IMR-90 (cell line): ENCODE measurements around the gene RPS5. TPM values are rescaled to one million over a fixed set of nuclear protein-coding genes. Genes with fewer than 3 reads are reported as not detected.

ENCODE experiments used
- ATAC-seq: fragments of 200-7000 bp; cut with Tn5 transposase; 2 replicates; pipeline ENCODE4 v1.9.1; 2020; ENCODE audit warnings: low read depth, mild to moderate bottlenecking, moderate library complexity
- BruUV-seq: library from RNA; stranded (reverse); fragments of 400-500 nt; replicated peaks from 2 replicates; lab custom pipeline; 2021; lab: Mats Ljungman, UMichigan
- CTCF ChIA-PET: fragments of 300-600 bp; formaldehyde crosslinking; extraction: SDS; loops from one replicate; lab custom pipeline; 2021; ENCODE audit warnings: antibody characterized with exemption; lab: Yijun Ruan, JAX
- POLR2A ChIA-PET: fragments of 300-600 bp; sonication (Branson Sonifier 250); formaldehyde crosslinking; loops from one replicate; lab custom pipeline; 2022; ENCODE audit warnings: antibody characterized with exemption; ENCODE audit not compliant: unreplicated experiment; lab: Charles Lee
- DNase-seq: peaks from one replicate; pipeline ENCODE4 v3.0.0; 2013
- H2AFZ ChIP-seq: replicated peaks from 2 replicates; pipeline ENCODE3; 2013; ENCODE audit warnings: low read length, mild to moderate bottlenecking; ENCODE audit not compliant: poor library complexity
- H2AK5ac ChIP-seq: 2 replicates; pipeline ENCODE4 v1.6.1; 2013; ENCODE audit warnings: low read depth, low read length, inconsistent platforms
- H2AK9ac ChIP-seq: replicated peaks from 2 replicates; pipeline ENCODE3; 2013; ENCODE audit warnings: mild to moderate bottlenecking, low read depth, low read length, moderate library complexity; ENCODE audit not compliant: poor library complexity
- H2BK120ac ChIP-seq: 2 replicates; pipeline ENCODE4 v1.6.1; 2013; ENCODE audit warnings: low read depth, low read length, inconsistent platforms
- H2BK15ac ChIP-seq: 3 replicates; pipeline ENCODE4 v1.6.1; 2013; ENCODE audit warnings: low read depth, low read length, inconsistent platforms
- H2BK20ac ChIP-seq: 2 replicates; pipeline ENCODE4 v1.6.1; 2013; ENCODE audit warnings: low read depth, mild to moderate bottlenecking, inconsistent platforms, low read length, moderate library complexity
- H2BK5ac ChIP-seq: 2 replicates; pipeline ENCODE4 v1.6.1; 2013; ENCODE audit warnings: mild to moderate bottlenecking, low read depth, low read length, inconsistent platforms; ENCODE audit not compliant: poor library complexity, severe bottlenecking
- H3K14ac ChIP-seq: replicated peaks from 2 replicates; pipeline ENCODE4 v1.6.1; 2013; ENCODE audit warnings: low read depth, low read length, inconsistent platforms
- H3K18ac ChIP-seq: 2 replicates; pipeline ENCODE4 v1.6.1; 2013; ENCODE audit warnings: low read depth, low read length, control low read depth
- H3K23ac ChIP-seq: 2 replicates; pipeline ENCODE4 v1.6.1; 2013; ENCODE audit warnings: low read depth, low read length, inconsistent platforms
- H3K27ac ChIP-seq: 2 replicates; pipeline ENCODE4 v1.5.1; 2013; ENCODE audit warnings: mild to moderate bottlenecking, control low read depth, low read length; ENCODE audit not compliant: insufficient read depth
- H3K27me3 ChIP-seq: 2 replicates; pipeline ENCODE4 v1.6.1; 2013; ENCODE audit warnings: low read length; ENCODE audit not compliant: control insufficient read depth, insufficient read depth
- H3K36me3 ChIP-seq: 2 replicates; pipeline ENCODE4 v1.6.1; 2013; ENCODE audit warnings: low read length, mixed read lengths; ENCODE audit not compliant: control insufficient read depth, insufficient read depth
- H3K4ac ChIP-seq: 2 replicates; pipeline ENCODE4 v1.6.1; 2013; ENCODE audit warnings: low read depth, low read length, inconsistent platforms
- H3K4me1 ChIP-seq: 2 replicates; pipeline ENCODE4 v1.6.1; 2013; ENCODE audit warnings: low read length, mixed read lengths; ENCODE audit not compliant: control insufficient read depth, insufficient read depth
- H3K4me2 ChIP-seq: 2 replicates; pipeline ENCODE4 v1.6.1; 2013; ENCODE audit warnings: low read depth, mild to moderate bottlenecking, control low read depth, low read length, moderate library complexity
- H3K4me3 ChIP-seq: 2 replicates; pipeline ENCODE4 v1.5.1; 2013; ENCODE audit warnings: low read depth, mild to moderate bottlenecking, control low read depth, low read length, moderate library complexity; ENCODE audit not compliant: insufficient read depth
- H3K56ac ChIP-seq: 2 replicates; pipeline ENCODE4 v1.6.1; 2013; ENCODE audit warnings: low read length, inconsistent platforms; ENCODE audit not compliant: insufficient read depth; ENCODE audit errors: extremely low read depth
- H3K79me1 ChIP-seq, 2 experiments: 2 replicates each; pipeline ENCODE4 v1.6.1; 2013; ENCODE audit warnings: low read length in 2 of 2, inconsistent platforms in 1 of 2, low read depth in 1 of 2
- H3K9ac ChIP-seq: 2 replicates; pipeline ENCODE4 v1.6.1; 2013; ENCODE audit warnings: low read depth, low read length, control low read depth
- H3K9me1 ChIP-seq: 2 replicates; pipeline ENCODE4 v1.6.1; 2013; ENCODE audit warnings: low read length, inconsistent platforms; ENCODE audit not compliant: insufficient read depth
- H3K9me3 ChIP-seq: 2 replicates; pipeline ENCODE4 v1.6.1; 2013; ENCODE audit warnings: low read length; ENCODE audit not compliant: control insufficient read depth, insufficient read depth
- H4K20me1 ChIP-seq: 2 replicates; pipeline ENCODE4 v1.6.1; 2013; ENCODE audit warnings: low read length, inconsistent platforms; ENCODE audit not compliant: insufficient read depth
- H4K5ac ChIP-seq: 2 replicates; pipeline ENCODE4 v1.6.1; 2013; ENCODE audit warnings: mild to moderate bottlenecking, low read depth, low read length, control low read depth
- H4K8ac ChIP-seq, 2 experiments: 2 replicates each; pipeline ENCODE4 v1.6.1; 2013; ENCODE audit warnings: low read depth in 2 of 2, low read length in 2 of 2, control low read depth in 1 of 2, inconsistent platforms in 1 of 2
- H4K91ac ChIP-seq: 2 replicates; pipeline ENCODE4 v1.6.1; 2013; ENCODE audit warnings: low read depth, low read length, inconsistent platforms; ENCODE audit not compliant: insufficient read depth
- BHLHE40 ChIP-seq: fragments of 150-350 bp; IDR thresholded peaks from 2 replicates; pipeline ENCODE4 v1.6.1; 2016; ENCODE audit warnings: mild to moderate bottlenecking, low read depth, low read length
- CEBPB ChIP-seq: IDR thresholded peaks from 2 replicates; pipeline ENCODE4 v1.6.1; 2012; ENCODE audit warnings: low read depth, low read length, improper control_type of control experiment
- CHD1 ChIP-seq: IDR thresholded peaks from 2 replicates; pipeline ENCODE4 v1.6.1; 2012; ENCODE audit warnings: low read depth, low read length, improper control_type of control experiment
- ELK1 ChIP-seq: fragments of 150-350 bp; IDR thresholded peaks from 2 replicates; pipeline ENCODE4 v1.6.1; 2016; ENCODE audit warnings: low read depth, mild to moderate bottlenecking, low read length, moderate library complexity, borderline replicate concordance
- FOS ChIP-seq: fragments of 150-350 bp; IDR thresholded peaks from 2 replicates; pipeline ENCODE4 v1.6.1; 2016; ENCODE audit warnings: low read depth, low read length
- MAFK ChIP-seq: IDR thresholded peaks from 2 replicates; pipeline ENCODE4 v1.6.1; 2012; ENCODE audit warnings: low read depth, low read length, improper control_type of control experiment
- MAZ ChIP-seq: IDR thresholded peaks from 2 replicates; pipeline ENCODE4 v1.6.1; 2012; ENCODE audit warnings: low read depth, mild to moderate bottlenecking, low read length, improper control_type of control experiment, moderate library complexity, borderline replicate concordance
- NFE2L2 ChIP-seq: fragments of 150-350 bp; IDR thresholded peaks from 2 replicates; pipeline ENCODE4 v1.6.1; 2016; ENCODE audit warnings: low read depth, mild to moderate bottlenecking, low read length
- POLR2A ChIP-seq: IDR thresholded peaks from 2 replicates; pipeline ENCODE4 v1.6.1; 2012; ENCODE audit warnings: mild to moderate bottlenecking, low read depth, low read length
- RAD21 ChIP-seq: IDR thresholded peaks from 2 replicates; pipeline ENCODE4 v1.6.1; 2012; ENCODE audit warnings: low read length, improper control_type of control experiment
- RCOR1 ChIP-seq: IDR thresholded peaks from 2 replicates; pipeline ENCODE4 v1.6.1; 2012; ENCODE audit warnings: mild to moderate bottlenecking, low read length, improper control_type of control experiment; ENCODE audit not compliant: insufficient replicate concordance
- RFX5 ChIP-seq: IDR thresholded peaks from 2 replicates; pipeline ENCODE4 v1.8.0; 2012; ENCODE audit warnings: low read depth, mild to moderate bottlenecking, low read length, moderate library complexity
- USF2 ChIP-seq: fragments of 150-350 bp; IDR thresholded peaks from 2 replicates; pipeline ENCODE4 v1.6.1; 2017; ENCODE audit warnings: mild to moderate bottlenecking, antibody characterized with exemption, low read length, low read depth
- WGBS, 2 experiments: methylation state at CpG; one replicate each; pipeline versions ENCODE4 v1.1.5 to v1.1.7; 2013; ENCODE audit warnings: missing lambda C conversion rate in 2 of 2; ENCODE audit not compliant: insufficient read length in 1 of 2; ENCODE audit errors: extremely low coverage in 2 of 2; 5-methylcytosine and 5-hydroxymethylcytosine counted together
- dilution Hi-C: fragments of 300-500 bp; cut with HindIII; formaldehyde crosslinking; loops from one replicate; pipeline ENCODE4 v1.14.3; 2018; ENCODE audit warnings: low sequenced_read_pairs; ENCODE audit not compliant: unreplicated experiment
- in situ Hi-C: fragments of 300-500 bp; cut with MboI; formaldehyde crosslinking; loops from 3 replicates; pipeline ENCODE4 v1.14.3; 2019; ENCODE audit warnings: low sequenced_read_pairs, inconsistent platforms, mixed read lengths
- intact Hi-C: fragments of 100-400 bp; cut with micrococcal nuclease; formaldehyde crosslinking; loops from 2 replicates; pipeline ENCODE4 v1.10.0; 2022
- polyA plus RNA-seq, 3 experiments: library from polyadenylated mRNA; depleted of rRNA; stranded (reverse); fragments of >200 nt; gene quantifications; 2 replicates each; pipeline ENCODE4 v1.2.3, GENCODE V29; 2012; ENCODE audit warnings: low replicate concordance in 1 of 3
- total RNA-seq: library from RNA; depleted of rRNA; stranded (reverse); fragments of >200 nt; gene quantifications from 2 replicates; pipeline ENCODE4 v1.2.3, GENCODE V29; 2012
- TF ChIP-seq, protein P1 (sequence below): conservative IDR thresholded peaks from 2 replicates; pipeline ENCODE4 v1.5.1; 2012; ENCODE audit warnings: mild to moderate bottlenecking, low read depth, low read length, improper control_type of control experiment

RPS5 gene
- total and polyA plus RNA-seq, 2 of the 4 experiments (the other 2 are of a cell fraction), result 3,265 to 5,858 TPM

DNA sequence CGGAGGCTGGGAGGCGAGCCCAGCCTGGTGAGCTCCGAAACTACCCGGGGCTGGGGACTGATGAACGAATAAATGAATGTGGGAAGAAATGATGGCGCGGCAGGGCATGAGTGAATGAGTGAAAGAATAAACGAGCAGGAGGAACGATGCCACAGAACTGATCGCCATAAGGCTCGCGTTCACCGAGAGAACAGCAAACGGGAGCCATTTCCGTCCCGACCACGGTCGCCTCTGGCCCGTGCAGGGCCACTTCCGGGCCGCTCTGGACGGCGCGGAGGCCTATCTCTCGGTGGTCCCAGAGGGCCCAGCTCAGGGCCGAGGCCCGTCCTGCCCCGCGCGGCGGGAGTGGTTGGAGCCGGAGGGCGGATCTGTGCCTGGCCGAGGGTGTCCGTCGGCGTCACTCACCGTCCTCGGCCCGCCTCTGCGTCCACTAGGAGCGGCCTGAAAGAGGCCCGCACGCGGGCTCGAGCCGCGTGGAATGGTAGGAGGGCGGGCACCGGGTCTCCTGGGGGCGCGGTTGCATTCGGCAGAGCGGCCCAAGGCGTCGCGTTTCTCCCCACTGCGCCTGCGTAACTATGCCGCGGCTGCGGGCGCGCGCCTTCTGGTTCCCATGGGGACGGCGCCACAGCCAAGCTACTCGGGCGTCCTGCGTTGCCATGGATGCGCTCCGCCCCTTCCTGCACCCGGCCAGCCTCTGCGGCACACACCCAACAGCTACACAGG lies 24.6 kb upstream of the RPS5 start, which contains the start of gene ZNF497:
TSS of gene ZNF497 (minus strand) at position 480 of the 723 bp plus-strand sequence. CDS start 5,116 bp downstream, outside the sequence.
- no TSS peak for BruUV-seq
- H4K8ac ChIP-seq, result peak within 1 kb of the TSS; percentile 99
- peak; percentile 95 for ATAC-seq
- peak within 1 kb of the TSS; percentile 91 for H3K4ac ChIP-seq
- no peak within 1 kb of the TSS; the same call in 2 of the 3 replicates for H2BK15ac ChIP-seq
- H2BK120ac ChIP-seq, result peak within 1 kb of the TSS; percentile 78
- peaks cover 0 to 3% of the 10 kb centered on the region in 2 experiments; a peak in 2 of 4 replicates for H3K79me1 ChIP-seq
- peak within 1 kb of the TSS; percentile 100 for H2AFZ ChIP-seq
- peak within 1 kb of the TSS; percentile 83 for H3K4me2 ChIP-seq
- peak; percentile 93 for DNase-seq
- peak within 1 kb of the TSS; percentile 80 for H2BK5ac ChIP-seq
- peak within 1 kb of the TSS; percentile 88 for H3K9ac ChIP-seq
- no peaks in the 10 kb centered on the region for H3K36me3 ChIP-seq
- peaks cover 2% of the 10 kb centered on the region; the same call in 1 of the 2 replicates for H3K27me3 ChIP-seq
- dilution Hi-C loops (no loop called here), in situ Hi-C loops (no loop called here), intact Hi-C loops (no loop called here)
- H3K23ac ChIP-seq, result peak within 1 kb of the TSS; percentile 87
- H2BK20ac ChIP-seq, result no peak within 1 kb of the TSS
- H3K27ac ChIP-seq, result peak within 1 kb of the TSS; percentile 88
- POLR2A ChIA-PET, result interaction anchor here (0.9 to 1.3 kb wide), 3 partner anchors 12 to 18 kb away, joined by 3 to 5 read pairs (median 4); no protein-coding TSS in a partner anchor
- peak within 1 kb of the TSS; percentile 99 for H3K14ac ChIP-seq
- CTCF ChIA-PET, result interaction anchor here (0.6 kb wide), 1 partner anchor 35 kb away, joined by 3 read pairs; no protein-coding TSS in a partner anchor
- peaks cover 3% of the 10 kb centered on the region; the same call in 1 of the 2 replicates for H3K9me1 ChIP-seq
- H3K18ac ChIP-seq, result peak within 1 kb of the TSS; percentile 55
- 1% methylated on average over 37 of the region's 74 CpGs; no CpG with 5 or more reads in 1 of the 2 experiments for WGBS, 2 experiments
- peak within 1 kb of the TSS; percentile 59 for H3K4me3 ChIP-seq
- H2AK5ac ChIP-seq, result peak within 1 kb of the TSS; percentile 95
- no peaks in the 10 kb centered on the region for H4K20me1 ChIP-seq
- H3K4me1 ChIP-seq, result peaks cover 3% of the 10 kb centered on the region
- H3K9me3 ChIP-seq, result no peaks in the 10 kb centered on the region; the same call in 1 of the 2 replicates
- peak within 1 kb of the TSS; percentile 95 for H4K91ac ChIP-seq
- H2AK9ac ChIP-seq, result peak within 1 kb of the TSS; percentile 99
- peak within 1 kb of the TSS; percentile 94 for H3K56ac ChIP-seq
- peak within 1 kb of the TSS; percentile 93 for H4K5ac ChIP-seq
- TF ChIP-seq RFX5 (no peak), RCOR1 (no peak), USF2 (no peak), MAFK (no peak), BHLHE40 (peak; percentile 87), POLR2A (peak; percentile 68; the same call in 1 of the 2 replicates), ELK1 (no peak), CEBPB (no peak), RAD21 (peak; percentile 2; the same call in 1 of the 2 replicates), FOS (no peak), NFE2L2 (no peak), CHD1 (no peak), MAZ (peak; percentile 49; the same call in 1 of the 2 replicates)
- TF ChIP-seq, protein P1, sequence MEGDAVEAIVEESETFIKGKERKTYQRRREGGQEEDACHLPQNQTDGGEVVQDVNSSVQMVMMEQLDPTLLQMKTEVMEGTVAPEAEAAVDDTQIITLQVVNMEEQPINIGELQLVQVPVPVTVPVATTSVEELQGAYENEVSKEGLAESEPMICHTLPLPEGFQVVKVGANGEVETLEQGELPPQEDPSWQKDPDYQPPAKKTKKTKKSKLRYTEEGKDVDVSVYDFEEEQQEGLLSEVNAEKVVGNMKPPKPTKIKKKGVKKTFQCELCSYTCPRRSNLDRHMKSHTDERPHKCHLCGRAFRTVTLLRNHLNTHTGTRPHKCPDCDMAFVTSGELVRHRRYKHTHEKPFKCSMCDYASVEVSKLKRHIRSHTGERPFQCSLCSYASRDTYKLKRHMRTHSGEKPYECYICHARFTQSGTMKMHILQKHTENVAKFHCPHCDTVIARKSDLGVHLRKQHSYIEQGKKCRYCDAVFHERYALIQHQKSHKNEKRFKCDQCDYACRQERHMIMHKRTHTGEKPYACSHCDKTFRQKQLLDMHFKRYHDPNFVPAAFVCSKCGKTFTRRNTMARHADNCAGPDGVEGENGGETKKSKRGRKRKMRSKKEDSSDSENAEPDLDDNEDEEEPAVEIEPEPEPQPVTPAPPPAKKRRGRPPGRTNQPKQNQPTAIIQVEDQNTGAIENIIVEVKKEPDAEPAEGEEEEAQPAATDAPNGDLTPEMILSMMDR, result 0 out of 2 replicates have a peak, but pooled peaks have one; percentile 13
